Measurements from ENCODE around the gene UMOD.

The UMOD gene

GRCh38 chr16:20352615-20353014 lies at the start of gene UMOD:
Gene UMOD (minus strand): TSS chr16:20352715. CDS start chr16:20350737, 1,978 bp downstream.
- DNase-seq (ENCODE audit: low read depth): no peak

- no peak for DNase-seq (ENCODE audit: low read depth)
Observed at GRCh38 chr16:20401475-20402016, 49.0 kb upstream of the UMOD start.

GRCh38 chr16:20401066-20401465 lies 48.6 kb upstream of the UMOD start:
- no peak for DNase-seq (ENCODE audit: low read depth)

- no peak for DNase-seq (ENCODE audit: low read depth)
Observed at GRCh38 chr16:20399185-20399584, 46.7 kb upstream of the UMOD start.

GRCh38 chr16:20398603-20399002 lies 46.1 kb upstream of the UMOD start:
- DNase-seq (ENCODE audit: low read depth): no peak

- no peak for DNase-seq (ENCODE audit: low read depth)
Observed at GRCh38 chr16:20397468-20398074, 45.1 kb upstream of the UMOD start.

GRCh38 chr16:20396846-20397467 lies 44.4 kb upstream of the UMOD start:
- no peak for DNase-seq (ENCODE audit: low read depth)

- no peak for DNase-seq (ENCODE audit: low read depth)
Observed at GRCh38 chr16:20395946-20396345, 43.4 kb upstream of the UMOD start.

- DNase-seq (ENCODE audit: low read depth): no peak
Observed at GRCh38 chr16:20393801-20394577, 41.5 kb upstream of the UMOD start.

- DNase-seq (ENCODE audit: low read depth): no peak
Observed at GRCh38 chr16:20391045-20391444, 38.5 kb upstream of the UMOD start.

- DNase-seq (ENCODE audit: low read depth): no peak
Observed at GRCh38 chr16:20388854-20389253, 36.3 kb upstream of the UMOD start.

GRCh38 chr16:20387978-20388377 lies 35.5 kb upstream of the UMOD start:
- no peak for DNase-seq (ENCODE audit: low read depth)

- DNase-seq (ENCODE audit: low read depth): peak; percentile 6
Observed at GRCh38 chr16:20385844-20386832, 33.6 kb upstream of the UMOD start.

GRCh38 chr16:20383106-20384029 lies 30.9 kb upstream of the UMOD start:
- peak; percentile 13 for DNase-seq (ENCODE audit: low read depth)

- no peak for DNase-seq (ENCODE audit: low read depth)
Observed at GRCh38 chr16:20382202-20382948, 29.9 kb upstream of the UMOD start.

GRCh38 chr16:20380782-20381181 lies 28.3 kb upstream of the UMOD start:
- DNase-seq (ENCODE audit: low read depth): no peak

- DNase-seq (ENCODE audit: low read depth): no peak
Observed at GRCh38 chr16:20377181-20377580, 24.7 kb upstream of the UMOD start.

- DNase-seq (ENCODE audit: low read depth): no peak
Observed at GRCh38 chr16:20372701-20373100, 20.2 kb upstream of the UMOD start.

GRCh38 chr16:20369452-20370054 lies 17.0 kb upstream of the UMOD start:
- no peak for DNase-seq (ENCODE audit: low read depth)

Data from HS-5 (cell line).